ENCODE results near the gene COPS4. TPM values are rescaled to one million over a fixed set of nuclear protein-coding genes. Genes with fewer than 3 reads are reported as not detected.

The COPS4 gene
- total RNA-seq, 1 experiment from 2014 or later, result 28.6 TPM

DNA sequence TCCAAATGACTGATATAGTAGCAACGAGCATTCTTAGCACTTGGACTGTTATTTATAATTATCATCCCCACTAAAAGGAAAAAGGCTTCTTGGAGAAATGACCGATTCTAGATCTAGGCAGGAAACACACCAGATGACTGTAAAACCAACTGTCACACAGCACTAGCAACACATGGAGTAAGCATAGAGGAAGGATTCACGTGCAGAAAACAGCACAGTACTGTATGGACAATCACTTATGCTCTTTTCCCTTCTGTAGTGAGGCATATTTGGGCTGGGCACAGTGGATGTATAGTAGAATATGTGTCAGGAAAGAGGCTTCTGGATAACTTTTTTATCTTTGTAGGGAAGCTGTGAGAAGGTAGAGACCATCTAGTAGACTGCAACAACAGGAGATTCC lies 6.0 kb upstream of the COPS4 start:
- Histone ChIP-seq H3K36me3 (ENCODE audit: control insufficient read depth in 1 of 2, insufficient read depth in 2 of 2, low read length in 2 of 2) (no peaks in the 10 kb centered on the region), H3K27me3 (ENCODE audit: insufficient read depth, low read length) (no peaks in the 10 kb centered on the region), H3K4me1 (ENCODE audit: control insufficient read depth in 1 of 2, insufficient read depth in 2 of 2, low read length in 2 of 2) (peaks cover 0 to 6% of the 10 kb centered on the region in 2 experiments; a peak in 2 of 4 replicates), H3K9me2 (ENCODE audit: insufficient read depth) (no peaks in the 10 kb centered on the region), H3K4me3 (replicated peaks in 1 of 2; ENCODE audit: low read depth in 1 of 2, low read length in 2 of 2) (no peak overlapping the region), H3K9ac (ENCODE audit: low read length) (no peak overlapping the region), H3K79me2 (ENCODE audit: insufficient read depth, low read length) (no peaks in the 10 kb centered on the region), H3K9me3 (ENCODE audit: control insufficient read depth in 1 of 2, insufficient read depth in 1 of 2, low read depth in 1 of 2, low read length in 2 of 2) (peaks cover 0 to 7% of the 10 kb centered on the region in 2 experiments; a peak in 2 of 4 replicates), H4K20me1 (ENCODE audit: insufficient read depth) (no peaks in the 10 kb centered on the region), H2AFZ (ENCODE audit: low read depth, low read length, poor library complexity, severe bottlenecking) (no peak overlapping the region), H3K4me2 (ENCODE audit: low read length) (no peak overlapping the region), H3K27ac (ENCODE audit: low read depth, low read length) (no peak overlapping the region)
- TF ChIP-seq, protein P1, sequence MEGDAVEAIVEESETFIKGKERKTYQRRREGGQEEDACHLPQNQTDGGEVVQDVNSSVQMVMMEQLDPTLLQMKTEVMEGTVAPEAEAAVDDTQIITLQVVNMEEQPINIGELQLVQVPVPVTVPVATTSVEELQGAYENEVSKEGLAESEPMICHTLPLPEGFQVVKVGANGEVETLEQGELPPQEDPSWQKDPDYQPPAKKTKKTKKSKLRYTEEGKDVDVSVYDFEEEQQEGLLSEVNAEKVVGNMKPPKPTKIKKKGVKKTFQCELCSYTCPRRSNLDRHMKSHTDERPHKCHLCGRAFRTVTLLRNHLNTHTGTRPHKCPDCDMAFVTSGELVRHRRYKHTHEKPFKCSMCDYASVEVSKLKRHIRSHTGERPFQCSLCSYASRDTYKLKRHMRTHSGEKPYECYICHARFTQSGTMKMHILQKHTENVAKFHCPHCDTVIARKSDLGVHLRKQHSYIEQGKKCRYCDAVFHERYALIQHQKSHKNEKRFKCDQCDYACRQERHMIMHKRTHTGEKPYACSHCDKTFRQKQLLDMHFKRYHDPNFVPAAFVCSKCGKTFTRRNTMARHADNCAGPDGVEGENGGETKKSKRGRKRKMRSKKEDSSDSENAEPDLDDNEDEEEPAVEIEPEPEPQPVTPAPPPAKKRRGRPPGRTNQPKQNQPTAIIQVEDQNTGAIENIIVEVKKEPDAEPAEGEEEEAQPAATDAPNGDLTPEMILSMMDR (IDR thresholded peaks at IDR 0.05 in 2 of 3, conservative IDR thresholded peaks at IDR 0.05 in 1 of 3; ENCODE audit: borderline replicate concordance in 1 of 3, insufficient read depth in 1 of 3, low read depth in 2 of 3, low read length in 2 of 3), result no peak
- TF ChIP-seq, protein P2, sequence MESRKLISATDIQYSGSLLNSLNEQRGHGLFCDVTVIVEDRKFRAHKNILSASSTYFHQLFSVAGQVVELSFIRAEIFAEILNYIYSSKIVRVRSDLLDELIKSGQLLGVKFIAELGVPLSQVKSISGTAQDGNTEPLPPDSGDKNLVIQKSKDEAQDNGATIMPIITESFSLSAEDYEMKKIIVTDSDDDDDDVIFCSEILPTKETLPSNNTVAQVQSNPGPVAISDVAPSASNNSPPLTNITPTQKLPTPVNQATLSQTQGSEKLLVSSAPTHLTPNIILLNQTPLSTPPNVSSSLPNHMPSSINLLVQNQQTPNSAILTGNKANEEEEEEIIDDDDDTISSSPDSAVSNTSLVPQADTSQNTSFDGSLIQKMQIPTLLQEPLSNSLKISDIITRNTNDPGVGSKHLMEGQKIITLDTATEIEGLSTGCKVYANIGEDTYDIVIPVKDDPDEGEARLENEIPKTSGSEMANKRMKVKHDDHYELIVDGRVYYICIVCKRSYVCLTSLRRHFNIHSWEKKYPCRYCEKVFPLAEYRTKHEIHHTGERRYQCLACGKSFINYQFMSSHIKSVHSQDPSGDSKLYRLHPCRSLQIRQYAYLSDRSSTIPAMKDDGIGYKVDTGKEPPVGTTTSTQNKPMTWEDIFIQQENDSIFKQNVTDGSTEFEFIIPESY (IDR thresholded peaks at IDR 0.05; ENCODE audit: extremely low read depth, insufficient replicate concordance, low read length), result no peak
- TF ChIP-seq CEBPB (IDR thresholded peaks at IDR 0.05; ENCODE audit: low read depth) (no peak), CBX3 (IDR thresholded peaks at IDR 0.05; ENCODE audit: low read depth) (no peak), FOSL1 (IDR thresholded peaks at IDR 0.05; ENCODE audit: low read depth) (no peak), YY1 (IDR thresholded peaks at IDR 0.05; ENCODE audit: extremely low read depth, insufficient replicate concordance, low read depth, low read length) (no peak), POLR2AphosphoS5 (IDR thresholded peaks at IDR 0.05; ENCODE audit: low read depth, low read length) (no peak)
- TF ChIP-seq, protein P3, sequence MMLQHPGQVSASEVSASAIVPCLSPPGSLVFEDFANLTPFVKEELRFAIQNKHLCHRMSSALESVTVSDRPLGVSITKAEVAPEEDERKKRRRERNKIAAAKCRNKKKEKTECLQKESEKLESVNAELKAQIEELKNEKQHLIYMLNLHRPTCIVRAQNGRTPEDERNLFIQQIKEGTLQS (IDR thresholded peaks at IDR 0.05), result no peak
- CTCF ChIA-PET, result no interaction called here
- BruUV-seq (replicated peaks), result no TSS peak
- ATAC-seq, result no peak
- RAD21 ChIA-PET (ENCODE audit: low non-redundant PET in 1 of 2, low total read pairs in 2 of 2, uncharacterized antibody in 2 of 2, unreplicated experiment in 2 of 2), result no interaction called here
- DNase-seq (ENCODE audit: low read depth, low spot score), result no peak
- intact Hi-C loops (cut with micrococcal nuclease), result no loop called here
- POLR2A ChIA-PET, result no interaction called here
